Colon (tissue), 2 donors: ENCODE measurements around the gene SHF.
"Not testable (repeated sequence)": the region's sequence is repeated elsewhere in the genome, so short reads cannot be mapped to it uniquely, and the experiment has no call there.

Experiments
- FAIRE-seq: peaks from 2 replicates; lab custom pipeline; 2012; peaks lifted over from hg19 to GRCh38; lab: Jason Lieb, UNC
- donor health status: control.
- donor health status: control.

SHF gene, protein sequence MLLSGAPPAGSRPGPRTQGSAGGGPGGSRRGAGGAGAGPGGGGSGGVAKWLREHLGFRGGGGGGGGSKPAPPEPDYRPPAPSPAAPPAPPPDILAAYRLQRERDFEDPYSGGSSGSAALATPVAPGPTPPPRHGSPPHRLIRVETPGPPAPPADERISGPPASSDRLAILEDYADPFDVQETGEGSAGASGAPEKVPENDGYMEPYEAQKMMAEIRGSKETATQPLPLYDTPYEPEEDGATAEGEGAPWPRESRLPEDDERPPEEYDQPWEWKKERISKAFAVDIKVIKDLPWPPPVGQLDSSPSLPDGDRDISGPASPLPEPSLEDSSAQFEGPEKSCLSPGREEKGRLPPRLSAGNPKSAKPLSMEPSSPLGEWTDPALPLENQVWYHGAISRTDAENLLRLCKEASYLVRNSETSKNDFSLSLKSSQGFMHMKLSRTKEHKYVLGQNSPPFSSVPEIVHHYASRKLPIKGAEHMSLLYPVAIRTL

DNA sequence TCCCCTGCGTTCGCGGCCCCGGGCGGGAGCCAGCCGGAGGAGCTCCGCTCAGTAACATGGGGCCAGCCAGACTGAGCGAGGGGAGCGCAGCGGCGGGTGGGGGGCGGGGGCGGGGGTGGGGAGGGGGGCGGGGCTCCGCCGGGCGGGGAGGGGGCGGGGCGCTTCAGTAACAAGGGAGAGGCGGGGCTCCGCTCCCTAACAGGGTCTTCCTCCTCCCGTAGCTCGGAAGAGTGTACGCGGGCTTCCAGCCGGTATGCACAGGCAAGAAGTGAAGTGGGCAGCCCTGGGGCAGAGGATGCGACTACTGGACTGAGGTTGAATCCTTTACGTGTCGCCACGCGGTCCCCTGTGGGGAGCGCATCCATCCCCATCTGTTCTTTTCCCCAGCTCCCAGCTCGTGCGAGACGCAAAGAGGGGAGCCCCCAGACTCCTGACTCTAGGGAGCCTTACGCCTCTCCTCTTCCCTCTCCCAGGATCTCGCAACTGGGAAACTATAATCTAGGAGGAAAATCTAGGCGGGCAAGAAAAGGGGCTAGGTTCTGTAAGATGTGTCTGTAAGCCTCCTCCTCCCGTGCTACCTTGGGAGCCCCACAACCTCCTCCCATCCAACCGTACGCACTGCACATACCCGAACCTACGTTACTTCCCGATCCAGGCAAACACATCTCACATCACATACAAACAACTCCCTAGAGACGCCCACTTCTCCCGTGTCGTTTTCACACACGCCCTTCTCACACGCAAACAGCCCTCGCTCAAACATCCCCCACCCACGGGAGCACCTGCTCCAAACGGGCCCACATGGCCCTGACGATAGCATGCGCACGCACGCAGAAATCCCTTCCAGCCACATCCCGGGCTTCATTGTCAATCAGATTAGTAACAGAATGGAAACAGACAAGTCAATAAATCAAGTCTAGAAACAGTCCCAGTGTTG lies at the start of gene SHF:
Gene SHF, minus strand, starts transcription at position 73 of the 937 bp plus-strand sequence. Its CDS starts 15 bp downstream, at position 58.
- FAIRE-seq: no peak

DNA sequence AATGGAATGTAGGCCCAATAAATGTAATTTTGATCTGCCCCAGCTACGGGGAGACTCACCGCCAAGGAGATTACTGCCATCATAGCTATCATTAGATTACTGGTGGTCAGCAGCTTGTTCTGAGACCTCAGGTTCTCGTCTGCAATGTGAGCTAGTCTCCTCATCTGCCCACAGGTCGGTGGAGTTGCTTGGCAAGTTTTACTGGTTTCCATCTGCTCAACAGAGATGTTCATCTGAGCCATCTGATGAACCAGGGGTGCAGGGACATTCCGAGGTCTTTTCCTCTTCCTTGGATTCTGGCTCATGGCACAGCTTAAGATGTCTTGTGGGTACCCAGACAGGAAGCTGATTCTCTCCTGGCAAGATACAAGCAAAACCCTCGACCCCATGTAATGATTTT lies 49.0 kb upstream of the SHF start:
- FAIRE-seq: not testable (repeated sequence)

DNA sequence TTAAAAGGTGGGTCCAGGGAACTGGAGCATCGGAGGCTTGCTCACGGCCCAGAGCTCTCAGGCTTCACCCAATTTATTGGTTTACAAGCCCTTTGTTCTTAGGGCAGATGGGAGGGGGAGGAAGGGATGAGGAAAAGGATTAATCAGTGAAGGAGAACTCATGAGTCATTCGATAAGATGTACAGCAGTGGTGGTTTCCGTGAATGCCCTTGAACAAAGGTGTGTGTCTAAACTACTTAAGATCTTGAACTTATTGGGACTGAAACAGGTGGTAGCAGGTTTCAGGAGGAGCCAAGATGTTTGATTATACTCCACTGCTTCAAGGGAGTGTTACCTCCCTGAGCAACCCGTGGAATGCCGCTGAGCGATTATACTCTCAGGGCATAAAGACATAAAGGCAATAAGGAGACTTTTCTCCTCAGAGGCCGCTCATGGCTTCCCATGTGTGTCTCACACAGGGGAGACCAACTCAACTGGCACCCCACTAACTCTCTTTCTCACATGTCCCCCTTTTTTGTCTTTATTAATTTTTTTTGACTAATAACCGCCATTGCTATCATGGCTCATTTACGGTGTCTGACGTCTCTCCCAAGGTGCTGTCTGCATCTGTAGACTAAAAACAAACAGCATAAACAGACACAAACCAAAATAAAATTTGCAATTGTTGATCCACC lies 46.9 kb upstream of the SHF start:
- FAIRE-seq: no peak

DNA sequence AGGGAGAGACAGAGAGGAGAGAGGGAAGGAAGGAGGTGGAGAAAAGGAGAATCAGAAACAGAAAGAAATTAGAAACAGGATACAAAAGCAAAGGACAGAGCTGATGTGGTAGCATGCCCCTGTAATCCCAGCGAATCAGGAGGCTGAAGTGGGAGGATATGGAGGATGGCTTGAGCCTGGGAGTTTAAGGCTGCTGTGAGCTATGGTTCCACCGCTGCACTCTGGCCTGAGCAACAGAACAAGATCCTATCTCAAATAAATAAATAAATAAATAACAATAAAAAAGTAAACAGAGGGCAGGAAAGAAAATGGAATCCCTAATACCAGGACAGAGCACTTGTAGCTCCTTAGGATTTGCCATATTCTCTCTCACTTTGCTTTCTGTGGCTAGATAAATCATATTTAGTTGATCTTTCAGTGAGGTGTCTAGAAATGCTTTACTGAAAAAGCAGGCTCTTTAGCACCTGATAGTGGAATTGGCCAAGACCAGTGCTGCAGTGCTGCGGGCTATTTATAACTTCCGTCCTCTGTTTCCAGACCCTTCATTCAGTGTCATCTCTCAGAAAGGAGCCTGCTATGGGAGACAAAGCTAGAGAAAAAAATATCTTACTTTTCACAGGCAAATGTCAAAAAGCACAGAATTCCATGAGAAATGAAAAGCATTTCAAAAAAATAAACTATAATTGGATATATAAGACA lies 44.2 kb upstream of the SHF start:
- no peak for FAIRE-seq

DNA sequence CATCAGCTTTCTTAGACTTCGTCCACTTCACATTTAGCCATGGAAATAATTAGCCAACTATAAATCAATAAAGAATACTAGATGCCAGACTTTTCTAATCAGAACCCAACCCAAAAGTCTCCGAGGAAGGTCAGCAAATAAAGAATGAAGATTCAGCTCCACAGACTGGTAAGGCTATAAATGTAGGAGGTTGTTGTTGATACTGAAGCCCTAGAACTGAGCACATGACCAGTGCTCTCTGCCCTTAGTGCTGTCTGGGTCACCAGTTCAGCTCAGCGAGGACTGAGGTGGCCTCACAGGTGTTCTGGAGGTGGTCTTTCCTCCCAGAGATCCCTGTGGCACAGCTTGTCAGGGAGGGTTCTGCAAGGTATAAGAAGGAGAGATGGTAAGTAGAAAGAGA lies 43.4 kb upstream of the SHF start:
- no peak for FAIRE-seq

DNA sequence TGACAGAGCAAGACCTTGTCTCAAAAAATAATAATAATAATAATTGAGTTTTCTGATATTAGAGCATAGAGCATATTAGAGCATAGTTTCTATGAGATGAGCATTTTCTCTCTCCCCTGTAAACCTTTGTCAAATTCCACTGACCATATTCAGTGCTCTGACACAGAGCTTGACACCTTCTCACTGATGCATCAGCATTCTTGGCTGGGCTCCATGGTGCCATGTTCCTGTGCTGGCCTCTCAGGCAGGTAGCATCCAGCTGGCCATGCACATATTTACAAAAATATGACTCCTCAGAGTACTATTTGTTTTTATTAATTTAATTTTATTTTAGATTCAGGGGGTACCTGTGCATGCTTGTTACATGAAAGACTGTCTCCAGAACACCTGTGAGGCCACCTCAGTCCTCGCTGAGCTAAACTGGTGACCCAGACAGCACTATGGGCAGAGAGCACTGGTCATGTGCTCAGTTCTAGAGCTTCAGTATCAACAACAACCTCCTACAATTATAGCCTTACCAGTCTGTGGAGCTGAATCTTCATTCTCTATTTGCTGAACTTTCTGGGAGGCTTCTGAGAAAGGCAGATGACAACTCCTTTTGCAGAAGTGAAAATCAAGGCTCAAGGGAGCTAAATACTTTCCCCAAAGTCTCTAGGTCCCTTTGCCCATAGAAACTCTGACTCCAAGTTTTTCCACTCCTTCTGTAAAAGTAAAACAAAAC lies 42.6 kb upstream of the SHF start:
- no peak for FAIRE-seq

DNA sequence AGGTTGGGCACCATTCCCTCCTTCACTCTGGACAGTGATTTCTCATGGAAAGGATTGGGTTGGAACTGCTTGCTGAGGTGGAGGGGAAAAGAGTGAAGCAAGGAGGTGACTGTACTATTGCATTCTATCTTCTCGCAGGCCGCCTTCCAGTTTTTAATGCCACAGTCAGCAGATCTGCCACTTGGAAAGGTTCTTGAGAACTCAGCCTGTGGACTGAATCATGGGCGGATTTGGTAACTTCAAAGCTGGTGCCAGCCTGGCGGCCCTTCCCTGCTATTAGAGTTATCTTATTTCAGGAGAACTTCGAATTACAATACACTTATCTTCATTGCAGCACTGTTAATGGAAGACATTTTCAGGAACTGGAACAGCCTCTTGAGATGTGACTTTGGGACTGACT lies 41.2 kb upstream of the SHF start:
- FAIRE-seq: no peak

DNA sequence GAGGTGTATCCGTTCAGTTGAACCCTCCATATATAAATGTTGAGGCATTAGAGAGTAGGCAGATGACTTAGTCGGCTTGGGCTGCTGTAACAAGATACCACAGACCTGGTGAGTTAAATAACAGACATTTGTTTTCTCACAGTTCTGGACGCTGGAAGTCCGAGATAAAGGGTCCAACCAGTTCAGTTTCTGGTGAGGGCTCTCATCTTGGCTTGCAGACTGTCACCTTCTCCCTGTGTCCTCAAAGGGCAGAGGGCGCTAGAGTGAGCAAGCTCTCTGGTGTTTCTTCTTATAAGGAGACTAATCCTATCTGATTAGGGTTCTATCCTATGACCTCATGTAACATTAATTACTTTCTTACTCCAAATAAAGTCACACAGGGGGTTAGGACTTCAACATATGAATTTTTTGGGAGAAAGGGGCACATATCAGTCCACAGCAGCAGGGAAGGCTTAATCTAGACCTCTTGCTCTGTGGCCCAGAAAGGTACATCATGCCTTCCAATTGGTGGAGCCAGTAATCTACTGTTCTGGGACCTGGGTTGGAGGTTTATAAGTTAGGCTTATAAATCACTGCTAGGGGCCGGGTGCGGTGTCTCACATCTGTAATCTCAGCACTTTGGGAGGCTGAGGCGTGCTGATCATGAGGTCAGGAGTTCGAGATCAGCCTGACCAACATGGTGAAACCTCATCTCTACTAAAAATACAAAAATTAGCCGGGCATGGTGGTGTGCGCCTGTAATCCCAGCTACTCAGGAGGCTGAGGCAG lies 37.9 kb upstream of the SHF start:
- FAIRE-seq: no peak

DNA sequence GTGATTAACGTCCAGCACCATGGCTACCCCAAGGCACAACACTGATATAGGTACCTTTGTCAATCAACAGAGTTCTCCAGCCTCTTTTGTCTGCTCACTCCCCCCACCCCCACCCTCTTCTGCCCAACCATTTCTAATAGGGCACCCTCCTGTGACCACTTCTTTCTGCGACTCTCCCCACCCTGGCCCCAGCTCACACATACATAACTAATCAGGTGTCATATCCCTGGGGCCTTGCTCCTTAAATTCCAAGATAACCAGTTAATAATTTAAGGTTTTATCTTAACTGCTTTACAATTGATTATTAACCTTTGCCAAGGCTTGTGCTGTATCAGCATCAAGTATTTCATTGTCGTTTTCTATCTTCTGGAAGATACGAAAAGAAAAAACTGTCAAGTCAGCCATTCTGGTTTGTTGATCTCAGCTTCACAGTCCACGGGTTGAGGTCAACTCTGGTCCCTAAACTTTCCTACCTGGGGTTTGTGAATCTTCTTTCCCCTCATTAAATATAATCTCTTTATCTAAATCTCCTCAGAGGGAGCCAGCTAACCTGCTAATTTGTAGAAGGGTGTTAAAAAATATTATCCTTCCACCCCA lies 37.0 kb upstream of the SHF start:
- no peak for FAIRE-seq

DNA sequence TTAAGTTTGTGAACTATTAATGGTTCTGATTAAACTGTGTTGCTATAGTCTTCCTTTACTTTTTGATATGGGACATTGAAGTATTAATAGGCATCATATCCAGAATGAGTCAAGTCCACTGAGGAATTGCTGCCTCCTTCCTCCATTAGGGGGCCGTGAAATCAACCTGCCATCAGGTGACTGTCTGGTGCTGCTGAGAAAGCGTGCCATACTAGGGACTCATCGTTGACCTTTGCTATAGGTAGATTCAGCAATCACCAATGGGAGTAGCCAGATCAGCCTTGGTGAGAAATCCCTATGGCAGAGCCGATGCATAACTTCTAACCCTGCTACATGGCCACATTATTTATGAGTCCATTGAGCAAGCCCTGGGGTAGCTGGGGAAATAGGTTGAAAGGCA lies 34.2 kb upstream of the SHF start:
- no peak for FAIRE-seq

DNA sequence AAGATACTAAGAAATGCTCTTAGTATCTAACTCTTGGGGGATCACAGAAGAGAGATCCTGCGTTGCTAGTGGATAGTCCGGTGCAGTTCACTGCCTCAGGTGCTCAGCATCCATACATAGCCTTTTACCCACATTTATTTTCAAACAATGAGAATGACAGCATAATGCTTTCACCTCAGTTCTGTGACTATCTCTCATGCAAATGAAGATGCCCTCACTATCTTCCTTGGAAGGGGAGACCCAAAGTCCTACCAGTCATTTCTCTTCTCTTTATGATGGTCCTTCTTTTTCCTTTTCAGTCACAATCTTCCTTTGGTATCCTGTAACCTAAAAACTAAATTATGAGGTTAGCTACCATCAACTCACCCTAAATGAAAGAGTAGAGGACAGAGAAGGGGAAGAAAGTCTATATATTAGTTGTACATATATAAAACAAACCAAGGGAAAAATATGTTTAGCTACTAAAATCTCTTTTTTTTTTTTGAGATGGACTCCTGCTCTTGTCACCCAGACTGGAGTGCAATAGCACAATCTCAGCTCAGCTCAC lies 33.4 kb upstream of the SHF start:
- FAIRE-seq: no peak

DNA sequence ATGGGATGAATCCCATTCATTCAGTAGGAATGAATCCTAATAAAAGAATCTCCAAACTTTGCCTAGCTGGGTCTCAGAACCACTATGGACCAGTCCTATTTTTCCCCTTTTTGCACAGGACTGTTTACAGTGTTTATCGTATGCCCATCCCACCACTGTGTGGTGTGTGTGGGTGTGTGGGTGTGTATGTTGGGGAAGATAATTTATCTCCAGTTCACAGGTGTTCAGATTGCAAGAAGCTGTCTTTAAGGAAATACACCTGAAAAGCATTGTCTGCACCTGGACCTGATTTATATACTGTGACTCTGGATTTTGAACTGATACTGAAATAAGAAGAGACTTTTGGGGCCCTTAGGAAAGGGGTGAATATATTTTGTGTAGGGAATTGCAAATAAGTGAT lies 24.7 kb upstream of the SHF start:
- FAIRE-seq: no peak

DNA sequence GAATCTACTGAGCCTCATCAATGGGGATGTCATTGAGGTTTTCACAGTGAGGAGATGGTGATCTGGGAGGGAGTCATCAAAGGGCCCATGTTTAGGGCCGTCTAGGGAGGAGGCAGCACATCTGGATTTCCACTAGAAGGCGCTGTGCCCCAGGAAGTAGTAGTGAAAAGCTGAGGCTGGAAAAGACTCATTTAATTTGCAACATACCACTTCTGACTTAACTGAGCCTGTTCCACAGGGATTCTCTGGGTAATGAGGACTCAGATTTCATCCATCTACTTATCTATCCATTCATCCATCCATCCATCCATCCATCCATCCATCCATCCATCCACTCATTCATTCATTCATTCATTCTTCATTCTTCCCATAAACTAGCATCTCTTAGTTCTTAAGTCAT lies 17.4 kb upstream of the SHF start:
- FAIRE-seq: no peak

DNA sequence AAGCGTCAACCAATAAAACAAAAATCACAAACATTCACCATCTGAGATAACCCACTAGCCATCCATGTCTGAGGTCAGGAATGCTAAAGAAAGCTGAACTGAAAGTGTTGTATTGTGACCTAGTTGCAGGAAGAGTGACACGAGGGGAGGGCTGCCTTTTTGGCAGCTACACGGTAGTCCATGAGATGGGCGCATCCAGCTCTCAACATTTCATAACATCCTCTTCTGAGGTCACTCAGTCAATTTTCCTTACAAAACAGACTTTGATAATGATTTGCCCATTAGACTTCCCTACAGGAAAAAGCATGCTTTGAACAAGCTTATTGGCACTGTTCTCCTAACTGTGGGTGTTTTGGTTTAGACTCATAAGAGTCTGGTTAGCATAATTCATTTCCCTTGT lies 15.4 kb upstream of the SHF start:
- FAIRE-seq: no peak

DNA sequence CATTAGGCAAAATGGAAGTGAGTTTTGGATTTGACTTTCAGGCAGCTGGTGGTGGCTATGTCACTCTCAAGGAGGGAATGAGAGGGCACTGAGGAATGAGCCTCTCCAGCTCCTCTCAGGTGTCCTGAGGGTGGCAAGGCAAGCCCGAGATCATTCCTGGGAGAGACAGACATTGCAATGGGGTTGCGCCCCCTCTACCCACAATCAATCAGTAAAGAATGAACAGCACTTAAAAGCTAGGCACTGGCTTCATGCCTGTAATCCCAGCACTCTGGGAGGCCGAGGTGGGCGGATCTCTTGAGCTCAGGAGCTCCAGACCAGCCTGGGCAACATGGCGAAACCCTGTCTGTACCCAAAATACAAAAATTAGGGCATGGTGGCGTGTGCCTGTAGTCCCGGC lies 14.1 kb upstream of the SHF start:
- no peak for FAIRE-seq

DNA sequence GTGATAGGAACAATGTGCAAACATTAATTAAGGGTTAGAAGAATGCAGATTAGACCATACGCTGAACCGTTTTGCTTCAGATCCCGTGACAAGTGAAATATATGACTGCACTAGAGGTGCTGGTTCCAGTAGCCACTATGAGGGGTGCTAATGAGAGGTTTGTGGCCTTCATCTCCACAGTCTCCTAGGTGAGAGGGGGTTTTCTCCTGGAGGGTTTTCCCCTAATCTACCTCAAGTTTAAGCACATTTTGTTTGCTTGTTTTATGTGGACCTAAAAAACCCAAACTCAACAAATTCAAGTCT lies 13.7 kb upstream of the SHF start:
- no peak for FAIRE-seq

DNA sequence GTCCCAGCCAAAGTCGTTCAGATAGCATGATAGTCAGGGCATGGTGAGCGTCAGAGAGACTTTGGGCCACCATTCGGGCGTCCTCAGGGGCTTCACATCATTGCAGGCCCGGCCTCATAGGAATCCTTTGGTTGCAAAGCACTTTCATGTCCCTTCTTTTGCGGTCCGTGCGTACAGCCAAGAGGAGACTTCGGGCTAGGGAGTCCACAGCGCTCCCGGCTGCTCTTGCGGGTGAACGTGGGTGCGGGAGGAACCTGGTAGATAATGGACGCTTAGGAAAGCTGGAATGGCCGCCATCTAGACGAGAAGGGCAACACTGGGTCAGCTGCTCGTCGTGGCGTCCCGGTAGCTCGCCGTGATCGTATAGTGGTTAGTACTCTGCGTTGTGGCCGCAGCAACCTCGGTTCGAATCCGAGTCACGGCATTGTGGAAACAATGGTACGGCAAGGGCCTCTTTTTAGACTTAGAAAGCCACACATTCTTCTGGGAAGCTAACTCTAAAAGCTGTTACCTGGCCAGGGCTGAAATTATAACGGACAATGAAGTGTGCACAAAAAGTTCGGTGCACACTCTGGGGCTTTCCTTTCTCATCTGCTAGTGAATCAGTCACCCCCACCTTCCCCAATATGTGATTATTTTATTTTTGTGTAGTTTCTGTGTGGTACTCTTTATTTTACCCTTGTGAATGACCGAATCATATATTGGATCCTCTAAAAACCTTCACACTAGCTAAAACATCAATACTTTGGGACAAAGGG lies 13.2 kb upstream of the SHF start:
- no peak for FAIRE-seq

DNA sequence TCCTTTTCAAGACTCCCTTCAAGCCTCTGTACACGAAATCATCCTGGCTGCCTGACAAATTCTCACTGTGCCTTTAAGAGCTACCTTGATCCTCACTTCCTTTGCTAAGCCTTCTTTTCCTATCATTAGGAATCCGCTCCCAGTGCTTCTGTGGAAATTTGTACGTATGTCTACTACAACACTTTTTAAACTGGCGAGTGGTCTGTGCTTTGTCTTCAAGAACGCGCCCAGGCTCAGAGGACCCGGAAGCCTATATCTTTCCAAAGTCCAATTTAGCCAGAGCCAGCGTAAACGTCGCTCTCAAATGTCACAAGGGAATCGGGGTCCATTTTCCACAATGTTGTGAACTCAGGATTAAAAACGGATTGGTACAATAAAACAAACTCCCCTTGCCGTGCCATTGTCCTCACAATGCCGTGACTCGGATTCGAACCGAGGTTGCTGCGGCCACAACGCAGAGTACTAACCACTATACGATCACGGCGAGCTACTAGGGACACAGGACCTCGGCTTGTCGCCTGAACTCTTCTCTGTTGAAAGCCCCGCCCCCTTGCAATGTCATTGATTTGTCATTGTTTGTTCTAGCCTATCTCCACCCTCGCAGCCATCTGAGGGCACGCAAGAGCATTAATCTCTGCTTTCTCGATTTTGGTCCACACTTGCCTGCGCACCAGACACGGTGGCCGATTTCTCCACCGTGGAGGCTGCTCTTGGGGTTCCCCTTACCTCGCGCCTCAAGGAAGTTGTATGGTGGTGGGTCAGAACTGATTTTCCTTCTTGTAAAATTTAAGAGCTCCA lies 12.4 kb upstream of the SHF start:
- FAIRE-seq: no peak
